DOHH2 (cell line): Measurements from ENCODE around the gene SPOCK1.

Experiments used
- CTCF ChIP-seq: fragments of 200-600 bp; sonication (generic); IDR thresholded peaks from one replicate; pipeline ENCODE4 v1.5.1; 2014; ENCODE audit warnings: antibody characterized with exemption, mild to moderate bottlenecking, low read depth, low read length; ENCODE audit not compliant: poor library complexity, severe bottlenecking
- EZH2phosphoT487 ChIP-seq: fragments of 200-600 bp; sonication (generic); IDR thresholded peaks from 2 replicates; pipeline ENCODE4 v1.6.1; 2017; ENCODE audit warnings: borderline replicate concordance, mild to moderate bottlenecking, antibody characterized with exemption, low read length, moderate library complexity, mixed read lengths

GRCh38 chr5:137101544-137101943 lies 397.6 kb downstream of the SPOCK1 start:
- TF ChIP-seq CTCF (no peak), EZH2phosphoT487 (no peak)
